NCI-H2107 treated with DMSO at 0.1 percent for 48 hours (cell line): ENCODE data around the gene GOLGA8J.
"Not testable (repeated sequence)": the region's sequence is repeated elsewhere in the genome, so short reads cannot be mapped to it uniquely, and the experiment has no call there.

Source experiments
- DNase-seq: peaks from one replicate; lab custom pipeline; 2025; ENCODE audit not compliant: unreplicated experiment; lab: John Stamatoyannopoulos, UW

Gene GOLGA8J

DNA sequence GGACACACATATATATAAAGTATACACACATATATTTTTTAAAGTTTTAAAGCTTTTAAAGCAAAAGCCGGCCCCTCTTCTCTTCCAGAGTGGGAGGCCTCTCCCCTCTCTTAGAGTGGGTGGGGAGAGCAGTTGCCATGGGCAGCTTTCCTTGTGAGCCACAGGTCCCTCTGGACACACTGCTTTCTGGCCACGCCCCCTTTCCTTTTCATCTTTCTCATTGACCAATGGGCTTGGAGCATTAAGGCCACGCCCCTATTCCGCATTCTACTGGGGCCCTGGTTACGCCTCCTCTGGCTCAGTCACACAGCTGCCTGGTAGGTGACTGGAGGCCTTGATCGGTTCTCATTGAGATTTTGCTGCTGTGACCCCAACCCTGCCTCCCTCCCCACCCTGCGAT, at the start of gene GOLGA8J:
TSS of gene GOLGA8J (plus strand) at position 301 of the 400 bp plus-strand sequence. CDS start at position 399, 98 bp downstream.
- DNase-seq: not testable (repeated sequence)

DNA sequence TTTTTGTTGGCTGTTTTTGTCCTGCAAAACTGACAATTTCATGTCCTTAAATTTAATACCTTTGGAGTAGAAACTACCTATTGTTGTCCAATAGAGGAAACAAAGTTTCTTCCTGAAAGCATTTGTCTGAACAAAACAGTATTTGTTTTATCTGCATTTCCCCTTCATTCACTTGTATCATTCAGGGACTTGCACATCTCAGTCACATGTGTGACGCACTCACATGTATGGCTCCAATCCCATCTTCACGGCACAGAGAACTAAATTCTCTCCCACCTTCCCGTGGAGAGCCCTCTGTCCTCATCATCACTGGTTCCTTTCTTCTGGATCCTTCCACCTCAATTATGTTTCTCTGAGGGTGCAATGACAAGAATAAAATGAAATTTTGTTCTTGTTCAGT, 49.5 kb upstream of the GOLGA8J start:
- DNase-seq: no peak

DNA sequence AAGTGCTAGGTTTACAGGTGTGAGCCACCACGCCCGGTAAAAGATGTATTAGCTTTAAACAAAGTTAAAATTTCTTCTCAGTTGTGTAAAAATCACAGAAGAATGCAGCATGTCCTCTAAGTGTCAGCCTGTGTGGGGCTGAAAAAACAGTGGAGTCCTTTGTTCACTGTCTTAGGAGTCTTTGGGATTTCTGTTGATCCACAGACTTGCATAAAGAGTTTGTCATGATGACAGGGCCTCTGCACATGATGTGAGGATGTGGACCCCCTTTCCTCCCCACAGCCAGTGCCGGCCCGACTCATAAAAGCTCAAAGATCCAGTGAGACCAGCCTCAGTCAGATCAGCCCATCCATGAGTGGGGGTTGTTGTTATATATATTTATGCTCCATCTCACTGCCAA, 49.0 kb upstream of the GOLGA8J start:
- DNase-seq: no peak

DNA sequence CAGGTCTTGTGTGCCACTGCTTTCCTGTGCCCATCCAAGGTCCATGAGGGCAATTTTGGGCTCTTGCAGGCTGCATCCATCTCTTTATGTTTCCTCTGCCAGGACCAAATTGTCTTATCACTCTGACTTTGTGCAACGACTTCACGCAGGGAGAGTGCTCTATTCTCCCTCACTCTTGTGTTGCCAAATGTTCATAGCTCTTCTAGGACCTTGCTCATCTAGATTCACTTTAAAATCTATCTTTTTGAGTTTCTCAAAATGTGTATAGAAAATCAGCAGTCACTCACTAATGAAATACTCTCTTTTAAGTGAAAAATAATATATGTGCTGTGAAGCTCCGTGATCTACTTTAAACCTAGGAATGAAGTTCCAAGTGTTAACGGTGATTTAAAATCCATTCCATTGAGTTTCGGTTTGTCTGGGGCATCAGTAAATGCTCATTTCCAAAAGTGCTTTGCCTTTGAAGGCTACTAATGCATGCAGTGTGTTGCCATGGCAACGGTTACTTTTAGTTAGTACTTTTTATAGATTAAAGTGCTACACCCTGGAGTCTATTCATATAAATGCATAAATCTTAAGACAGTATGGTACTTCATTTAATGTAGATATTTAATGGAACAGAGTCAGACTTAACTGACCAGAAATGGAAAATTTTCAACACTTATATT, 46.6 kb upstream of the GOLGA8J start:
- no peak for DNase-seq

GRCh38 chr15:30038667-30039523, 43.9 kb upstream of the GOLGA8J start:
- no peak for DNase-seq

GRCh38 chr15:30041868-30042267, 40.9 kb upstream of the GOLGA8J start:
- DNase-seq: no peak

DNA sequence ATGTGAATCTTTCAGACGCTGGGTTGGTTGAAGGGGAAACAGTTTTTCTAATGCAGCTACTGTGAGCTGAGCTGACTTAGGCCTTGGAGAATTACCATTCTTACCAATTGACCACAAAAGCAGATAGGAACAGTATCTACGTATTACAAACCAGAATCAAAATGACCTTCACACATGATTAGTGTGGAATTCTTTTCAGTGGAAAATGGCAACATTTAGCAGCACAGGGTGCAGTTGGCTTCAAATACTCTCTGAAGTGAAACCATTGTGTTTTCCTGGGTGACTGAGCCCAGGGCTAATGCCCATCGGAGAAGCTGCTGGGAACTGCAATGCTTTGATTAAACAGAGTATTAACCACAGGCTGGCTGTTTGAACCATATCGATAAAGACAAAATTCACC, 40.2 kb upstream of the GOLGA8J start:
- DNase-seq: no peak

DNA sequence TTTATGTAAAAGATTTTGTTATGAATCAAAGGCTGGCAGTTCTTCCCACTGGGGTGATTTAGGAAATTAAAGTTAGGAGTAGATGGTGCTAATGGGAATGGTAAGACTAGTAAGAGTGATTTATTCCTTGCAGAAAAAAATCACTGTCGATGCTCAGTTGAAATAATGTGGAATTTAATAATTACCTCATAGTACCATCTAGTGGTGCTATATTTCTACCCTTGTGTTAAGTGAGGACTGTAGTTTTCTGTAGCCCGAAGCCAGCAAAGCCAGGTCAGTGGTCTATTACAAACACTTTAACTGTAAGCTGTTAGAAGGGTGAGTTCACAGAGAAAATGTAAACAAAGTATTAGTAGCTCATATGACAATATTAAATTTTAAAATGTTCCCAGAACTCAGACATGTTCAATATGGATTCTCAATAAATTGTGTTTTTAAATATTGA, 39.5 kb upstream of the GOLGA8J start:
- DNase-seq: no peak

DNA sequence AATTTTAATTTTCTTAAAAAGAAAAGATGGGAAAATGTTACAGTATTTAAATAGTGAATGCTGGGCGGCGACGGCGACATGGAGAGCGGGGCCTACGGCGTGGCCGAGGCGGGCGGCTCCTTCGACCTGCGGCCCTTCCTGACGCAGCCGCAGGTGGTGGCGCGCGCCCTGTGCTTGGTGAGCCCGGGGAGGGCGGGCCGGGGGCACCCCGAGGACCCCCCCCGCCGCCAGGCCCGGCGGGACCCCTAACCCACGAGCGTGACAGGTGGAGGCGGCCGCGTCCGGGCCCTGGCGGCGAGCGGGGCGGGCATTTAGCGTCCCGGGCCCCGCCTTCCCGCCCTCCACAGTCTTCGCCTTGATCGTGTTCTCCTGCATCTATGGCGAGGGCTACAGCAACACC, 38.4 kb upstream of the GOLGA8J start:
- DNase-seq: no peak

- not testable (repeated sequence) for DNase-seq
Observed at GRCh38 chr15:30044826-30045225, 37.9 kb upstream of the GOLGA8J start.

DNA sequence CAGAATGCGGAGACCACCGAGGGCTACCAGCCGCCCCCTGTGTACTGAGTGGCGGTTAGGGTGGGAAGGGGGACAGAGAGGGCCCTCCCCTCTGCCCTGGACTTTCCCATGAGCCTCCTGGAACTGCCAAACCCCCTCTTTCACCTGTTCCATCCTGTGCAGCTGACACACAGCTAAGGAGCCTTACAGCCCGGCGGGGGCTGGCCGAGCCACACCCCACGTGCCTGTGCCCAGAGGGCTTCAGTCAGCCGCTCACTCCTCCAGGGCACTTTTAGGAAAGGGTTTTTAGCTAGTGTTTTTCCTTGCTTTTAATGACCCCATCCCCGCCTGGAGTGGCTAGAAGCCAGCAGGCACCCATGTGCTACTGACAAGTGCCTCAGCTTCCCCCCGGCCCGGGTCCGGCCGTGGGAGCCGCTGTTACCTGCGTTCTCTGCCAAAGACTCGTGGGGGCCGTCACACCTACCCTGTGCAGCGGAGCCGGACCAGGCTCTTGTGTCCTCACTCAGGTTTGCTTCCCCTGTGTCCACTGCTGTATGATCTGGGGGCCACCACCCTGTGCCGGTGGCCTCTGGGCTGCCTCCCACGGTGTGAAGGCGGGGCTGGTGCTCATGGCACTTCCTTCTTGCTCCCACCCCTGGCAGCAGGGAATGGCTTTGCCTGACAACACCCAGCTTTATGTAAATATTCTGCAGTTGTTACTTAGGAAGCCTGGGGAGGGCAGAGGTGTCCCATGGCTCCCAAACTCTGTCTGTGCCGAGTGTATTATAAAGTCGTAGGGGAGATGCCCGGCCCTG, 37.3 kb upstream of the GOLGA8J start:
- not testable (repeated sequence) for DNase-seq

- DNase-seq: no peak
Observed at GRCh38 chr15:30046430-30046829, 36.3 kb upstream of the GOLGA8J start.

GRCh38 chr15:30055604-30056003, 27.2 kb upstream of the GOLGA8J start:
- DNase-seq: no peak

- no peak for DNase-seq
Observed at GRCh38 chr15:30056166-30056565, 26.6 kb upstream of the GOLGA8J start.

DNA sequence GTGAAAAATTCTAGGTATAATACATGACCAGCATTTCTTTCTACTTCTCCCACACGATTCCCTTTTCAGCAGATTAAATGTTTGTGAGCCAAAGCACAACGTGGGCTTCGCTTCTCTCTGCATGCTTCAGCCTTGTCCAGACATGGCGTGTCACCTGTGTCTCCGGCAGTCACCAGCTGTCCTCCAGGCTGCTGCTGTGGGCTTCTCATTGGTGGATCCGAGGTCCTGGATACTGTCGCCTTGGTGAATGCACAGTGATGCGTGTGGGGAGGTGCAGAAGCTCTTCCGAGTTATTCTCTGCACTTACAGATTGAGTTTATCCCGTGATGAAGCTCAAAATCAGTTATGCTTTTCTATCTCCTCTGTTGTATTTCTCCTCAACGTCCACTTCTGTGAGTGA, 23.0 kb upstream of the GOLGA8J start:
- no peak for DNase-seq

GRCh38 chr15:30062881-30063280, 19.9 kb upstream of the GOLGA8J start:
- DNase-seq: no peak

DNA sequence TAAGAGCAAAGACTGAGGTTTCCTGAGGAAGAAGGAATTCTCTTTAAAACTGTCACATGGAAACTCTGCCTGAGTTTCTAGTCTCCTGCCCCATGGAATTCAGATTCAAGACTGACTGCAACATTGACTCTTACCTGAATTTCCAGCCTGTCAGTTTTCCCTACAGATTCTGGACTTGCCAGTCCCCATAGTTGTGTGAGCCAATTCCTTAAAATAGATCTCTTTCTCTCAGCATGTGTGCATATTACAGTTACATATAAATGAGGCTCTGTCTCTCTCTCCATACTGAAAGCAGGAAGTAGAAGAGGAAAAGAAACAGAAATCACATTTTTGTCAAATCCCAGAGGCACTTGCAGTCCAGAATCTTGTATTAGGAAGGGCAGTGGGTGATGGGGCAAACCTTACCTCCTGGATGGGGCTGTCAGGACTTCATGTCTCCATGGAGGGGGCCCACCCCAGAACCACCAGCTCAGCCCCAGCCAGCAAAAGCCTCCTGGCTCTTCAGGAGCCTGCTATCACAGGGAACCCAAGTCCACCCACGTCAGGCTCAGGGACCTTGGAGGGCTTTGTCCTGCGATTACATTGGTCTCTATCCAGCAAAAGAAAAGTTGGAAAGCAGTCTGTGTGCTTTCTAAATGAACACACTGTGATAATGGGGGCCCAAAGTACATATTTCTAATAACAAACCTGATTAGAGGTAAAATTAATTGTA, 18.8 kb upstream of the GOLGA8J start:
- no peak for DNase-seq

DNA sequence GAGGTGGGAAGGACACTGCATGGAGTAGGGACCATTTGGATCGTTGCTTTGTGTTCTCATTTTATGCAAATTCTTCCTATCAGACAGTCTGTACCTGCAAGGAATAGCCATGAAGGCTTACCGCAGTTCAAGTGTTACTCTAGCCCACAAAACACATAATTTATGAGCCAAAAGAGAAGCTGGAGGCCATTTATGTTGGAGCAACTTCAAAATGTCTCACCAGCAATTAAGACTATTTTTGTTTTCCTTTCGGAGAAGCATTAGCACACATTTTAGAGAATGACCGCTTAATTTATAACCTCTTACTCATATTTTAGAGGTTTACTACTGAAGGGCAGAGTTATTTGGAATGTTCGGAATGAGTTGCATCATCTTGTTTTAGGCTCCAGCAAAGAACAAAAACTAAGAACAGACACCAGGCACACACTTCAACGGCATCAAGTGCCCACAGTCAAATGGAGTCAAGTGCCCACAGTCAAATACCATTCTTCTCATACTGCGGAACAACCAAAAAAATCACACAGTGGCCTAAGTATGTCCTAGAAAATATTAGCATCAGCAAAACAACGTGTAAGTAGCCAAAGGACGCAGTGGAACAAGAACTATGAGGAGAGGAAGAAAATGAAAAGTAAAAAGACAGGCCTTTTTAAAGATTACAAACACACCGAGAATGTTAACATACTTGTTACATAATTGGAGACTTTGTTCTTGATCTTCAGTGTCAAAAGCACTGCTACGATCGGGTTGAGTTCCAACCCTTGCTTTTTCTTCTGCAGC, 17.5 kb upstream of the GOLGA8J start:
- peak; percentile 3 for DNase-seq

GRCh38 chr15:30068326-30068725, 14.4 kb upstream of the GOLGA8J start:
- no peak for DNase-seq

GRCh38 chr15:30072630-30073029, 10.1 kb upstream of the GOLGA8J start:
- no peak for DNase-seq
